Measurements from ENCODE around the gene PKD2L1. TPM values are rescaled to one million over a fixed set of nuclear protein-coding genes. Genes with fewer than 3 reads are reported as not detected.
A peak's percentile ranks its signal among the peaks of the same experiment; 100 is the strongest.

The PKD2L1 gene
- total and polyA plus RNA-seq, 10 of the 15 experiments (the other 5 are each of a cell fraction or from before 2014, with no cell fraction given): 0.05 to 0.17 (median 0.08) TPM; not detected in 6

DNA sequence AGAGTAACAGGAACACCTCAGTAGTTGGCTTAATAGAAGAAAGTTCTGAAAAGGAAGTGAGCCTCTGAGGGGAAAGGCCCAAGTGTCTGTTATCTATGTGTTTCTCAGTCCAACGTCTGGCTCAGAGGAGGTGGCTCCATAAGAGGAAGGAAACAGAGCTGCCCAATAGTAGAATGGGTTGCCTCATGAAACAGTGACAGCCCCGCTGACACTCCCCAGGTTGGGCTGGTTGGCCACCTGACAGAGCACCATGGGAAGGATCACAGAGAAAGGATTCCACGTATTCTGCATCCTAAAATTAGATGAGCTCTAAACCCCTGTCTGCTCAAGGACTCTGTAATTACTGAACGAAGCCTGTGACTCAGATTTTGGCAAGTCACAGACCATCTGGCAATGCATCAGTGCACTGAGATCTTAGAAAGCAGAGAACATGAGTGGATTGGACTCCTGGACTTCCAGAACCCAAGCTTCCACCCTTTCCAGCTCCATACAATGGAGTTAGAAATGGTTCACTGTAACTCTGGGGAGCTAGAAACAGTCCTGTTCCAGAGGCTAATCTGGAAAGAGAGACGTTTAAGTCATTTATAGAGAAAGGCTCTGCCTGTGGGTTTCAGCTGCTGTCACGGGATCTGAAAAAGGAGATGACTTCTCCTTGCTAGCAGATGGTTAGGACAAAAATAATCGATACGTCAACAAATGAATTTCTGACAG lies 2.9 kb downstream of the PKD2L1 start (continued):
- TF ChIP-seq, protein P1, sequence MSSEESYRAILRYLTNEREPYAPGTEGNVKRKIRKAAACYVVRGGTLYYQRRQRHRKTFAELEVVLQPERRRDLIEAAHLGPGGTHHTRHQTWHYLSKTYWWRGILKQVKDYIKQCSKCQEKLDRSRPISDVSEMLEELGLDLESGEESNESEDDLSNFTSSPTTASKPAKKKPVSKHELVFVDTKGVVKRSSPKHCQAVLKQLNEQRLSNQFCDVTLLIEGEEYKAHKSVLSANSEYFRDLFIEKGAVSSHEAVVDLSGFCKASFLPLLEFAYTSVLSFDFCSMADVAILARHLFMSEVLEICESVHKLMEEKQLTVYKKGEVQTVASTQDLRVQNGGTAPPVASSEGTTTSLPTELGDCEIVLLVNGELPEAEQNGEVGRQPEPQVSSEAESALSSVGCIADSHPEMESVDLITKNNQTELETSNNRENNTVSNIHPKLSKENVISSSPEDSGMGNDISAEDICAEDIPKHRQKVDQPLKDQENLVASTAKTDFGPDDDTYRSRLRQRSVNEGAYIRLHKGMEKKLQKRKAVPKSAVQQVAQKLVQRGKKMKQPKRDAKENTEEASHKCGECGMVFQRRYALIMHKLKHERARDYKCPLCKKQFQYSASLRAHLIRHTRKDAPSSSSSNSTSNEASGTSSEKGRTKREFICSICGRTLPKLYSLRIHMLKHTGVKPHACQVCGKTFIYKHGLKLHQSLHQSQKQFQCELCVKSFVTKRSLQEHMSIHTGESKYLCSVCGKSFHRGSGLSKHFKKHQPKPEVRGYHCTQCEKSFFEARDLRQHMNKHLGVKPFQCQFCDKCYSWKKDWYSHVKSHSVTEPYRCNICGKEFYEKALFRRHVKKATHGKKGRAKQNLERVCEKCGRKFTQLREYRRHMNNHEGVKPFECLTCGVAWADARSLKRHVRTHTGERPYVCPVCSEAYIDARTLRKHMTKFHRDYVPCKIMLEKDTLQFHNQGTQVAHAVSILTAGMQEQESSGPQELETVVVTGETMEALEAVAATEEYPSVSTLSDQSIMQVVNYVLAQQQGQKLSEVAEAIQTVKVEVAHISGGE (CRISPR knock-in tag; IDR thresholded peaks at IDR 0.05): no peak
- no peak for TF ChIP-seq CHD1 (IDR thresholded peaks at IDR 0.05; ENCODE audit: low read depth, low read length)
- no peak for TF ChIP-seq HDAC2 (IDR thresholded peaks at IDR 0.05)
- TF ChIP-seq, protein P2, sequence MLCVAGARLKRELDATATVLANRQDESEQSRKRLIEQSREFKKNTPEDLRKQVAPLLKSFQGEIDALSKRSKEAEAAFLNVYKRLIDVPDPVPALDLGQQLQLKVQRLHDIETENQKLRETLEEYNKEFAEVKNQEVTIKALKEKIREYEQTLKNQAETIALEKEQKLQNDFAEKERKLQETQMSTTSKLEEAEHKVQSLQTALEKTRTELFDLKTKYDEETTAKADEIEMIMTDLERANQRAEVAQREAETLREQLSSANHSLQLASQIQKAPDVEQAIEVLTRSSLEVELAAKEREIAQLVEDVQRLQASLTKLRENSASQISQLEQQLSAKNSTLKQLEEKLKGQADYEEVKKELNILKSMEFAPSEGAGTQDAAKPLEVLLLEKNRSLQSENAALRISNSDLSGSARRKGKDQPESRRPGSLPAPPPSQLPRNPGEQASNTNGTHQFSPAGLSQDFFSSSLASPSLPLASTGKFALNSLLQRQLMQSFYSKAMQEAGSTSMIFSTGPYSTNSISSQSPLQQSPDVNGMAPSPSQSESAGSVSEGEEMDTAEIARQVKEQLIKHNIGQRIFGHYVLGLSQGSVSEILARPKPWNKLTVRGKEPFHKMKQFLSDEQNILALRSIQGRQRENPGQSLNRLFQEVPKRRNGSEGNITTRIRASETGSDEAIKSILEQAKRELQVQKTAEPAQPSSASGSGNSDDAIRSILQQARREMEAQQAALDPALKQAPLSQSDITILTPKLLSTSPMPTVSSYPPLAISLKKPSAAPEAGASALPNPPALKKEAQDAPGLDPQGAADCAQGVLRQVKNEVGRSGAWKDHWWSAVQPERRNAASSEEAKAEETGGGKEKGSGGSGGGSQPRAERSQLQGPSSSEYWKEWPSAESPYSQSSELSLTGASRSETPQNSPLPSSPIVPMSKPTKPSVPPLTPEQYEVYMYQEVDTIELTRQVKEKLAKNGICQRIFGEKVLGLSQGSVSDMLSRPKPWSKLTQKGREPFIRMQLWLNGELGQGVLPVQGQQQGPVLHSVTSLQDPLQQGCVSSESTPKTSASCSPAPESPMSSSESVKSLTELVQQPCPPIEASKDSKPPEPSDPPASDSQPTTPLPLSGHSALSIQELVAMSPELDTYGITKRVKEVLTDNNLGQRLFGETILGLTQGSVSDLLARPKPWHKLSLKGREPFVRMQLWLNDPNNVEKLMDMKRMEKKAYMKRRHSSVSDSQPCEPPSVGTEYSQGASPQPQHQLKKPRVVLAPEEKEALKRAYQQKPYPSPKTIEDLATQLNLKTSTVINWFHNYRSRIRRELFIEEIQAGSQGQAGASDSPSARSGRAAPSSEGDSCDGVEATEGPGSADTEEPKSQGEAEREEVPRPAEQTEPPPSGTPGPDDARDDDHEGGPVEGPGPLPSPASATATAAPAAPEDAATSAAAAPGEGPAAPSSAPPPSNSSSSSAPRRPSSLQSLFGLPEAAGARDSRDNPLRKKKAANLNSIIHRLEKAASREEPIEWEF (IDR thresholded peaks at IDR 0.05; ENCODE audit: insufficient replicate concordance, low read depth, low read length): peak; percentile 32
- TF ChIP-seq RUNX3 (IDR thresholded peaks at IDR 0.05; ENCODE audit: low read length): peak; percentile 62
- TF ChIP-seq BCL11A (IDR thresholded peaks at IDR 0.05; ENCODE audit: low read depth, low read length): 0 out of 2 replicates have a peak, but pooled peaks have one; percentile 5
- no peak for TF ChIP-seq DPF2 (IDR thresholded peaks at IDR 0.05)
- TF ChIP-seq, protein P3, sequence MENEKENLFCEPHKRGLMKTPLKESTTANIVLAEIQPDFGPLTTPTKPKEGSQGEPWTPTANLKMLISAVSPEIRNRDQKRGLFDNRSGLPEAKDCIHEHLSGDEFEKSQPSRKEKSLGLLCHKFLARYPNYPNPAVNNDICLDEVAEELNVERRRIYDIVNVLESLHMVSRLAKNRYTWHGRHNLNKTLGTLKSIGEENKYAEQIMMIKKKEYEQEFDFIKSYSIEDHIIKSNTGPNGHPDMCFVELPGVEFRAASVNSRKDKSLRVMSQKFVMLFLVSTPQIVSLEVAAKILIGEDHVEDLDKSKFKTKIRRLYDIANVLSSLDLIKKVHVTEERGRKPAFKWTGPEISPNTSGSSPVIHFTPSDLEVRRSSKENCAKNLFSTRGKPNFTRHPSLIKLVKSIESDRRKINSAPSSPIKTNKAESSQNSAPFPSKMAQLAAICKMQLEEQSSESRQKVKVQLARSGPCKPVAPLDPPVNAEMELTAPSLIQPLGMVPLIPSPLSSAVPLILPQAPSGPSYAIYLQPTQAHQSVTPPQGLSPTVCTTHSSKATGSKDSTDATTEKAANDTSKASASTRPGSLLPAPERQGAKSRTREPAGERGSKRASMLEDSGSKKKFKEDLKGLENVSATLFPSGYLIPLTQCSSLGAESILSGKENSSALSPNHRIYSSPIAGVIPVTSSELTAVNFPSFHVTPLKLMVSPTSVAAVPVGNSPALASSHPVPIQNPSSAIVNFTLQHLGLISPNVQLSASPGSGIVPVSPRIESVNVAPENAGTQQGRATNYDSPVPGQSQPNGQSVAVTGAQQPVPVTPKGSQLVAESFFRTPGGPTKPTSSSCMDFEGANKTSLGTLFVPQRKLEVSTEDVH (IDR thresholded peaks at IDR 0.05; ENCODE audit: low read depth, partially characterized antibody): no peak
- peak; percentile 60 for TF ChIP-seq IRF4 (IDR thresholded peaks at IDR 0.05; ENCODE audit: low read depth, low read length)
- TF ChIP-seq, protein P4, sequence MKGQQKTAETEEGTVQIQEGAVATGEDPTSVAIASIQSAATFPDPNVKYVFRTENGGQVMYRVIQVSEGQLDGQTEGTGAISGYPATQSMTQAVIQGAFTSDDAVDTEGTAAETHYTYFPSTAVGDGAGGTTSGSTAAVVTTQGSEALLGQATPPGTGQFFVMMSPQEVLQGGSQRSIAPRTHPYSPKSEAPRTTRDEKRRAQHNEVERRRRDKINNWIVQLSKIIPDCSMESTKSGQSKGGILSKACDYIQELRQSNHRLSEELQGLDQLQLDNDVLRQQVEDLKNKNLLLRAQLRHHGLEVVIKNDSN (IDR thresholded peaks at IDR 0.05; ENCODE audit: borderline replicate concordance, extremely low read length, insufficient read depth, low read depth, low read length): no peak
- TF ChIP-seq EP300 (IDR thresholded peaks at IDR 0.05; ENCODE audit: borderline replicate concordance in 1 of 2, control insufficient read depth in 1 of 2, low read depth in 2 of 2, low read length in 2 of 2): peak in 1 of 2 experiments; percentile 57; a peak in 1 of 4 replicates
- TF ChIP-seq SMAD1 (IDR thresholded peaks at IDR 0.05; ENCODE audit: low read depth, partially characterized antibody): no peak
- peak; percentile 29; the same call in 1 of the 2 replicates for TF ChIP-seq JUNB (IDR thresholded peaks at IDR 0.05)
- TF ChIP-seq JUND (IDR thresholded peaks at IDR 0.05; ENCODE audit: low read depth, low read length): no peak
